ENCODE measurements around the gene NR5A1.

Gene NR5A1

DNA sequence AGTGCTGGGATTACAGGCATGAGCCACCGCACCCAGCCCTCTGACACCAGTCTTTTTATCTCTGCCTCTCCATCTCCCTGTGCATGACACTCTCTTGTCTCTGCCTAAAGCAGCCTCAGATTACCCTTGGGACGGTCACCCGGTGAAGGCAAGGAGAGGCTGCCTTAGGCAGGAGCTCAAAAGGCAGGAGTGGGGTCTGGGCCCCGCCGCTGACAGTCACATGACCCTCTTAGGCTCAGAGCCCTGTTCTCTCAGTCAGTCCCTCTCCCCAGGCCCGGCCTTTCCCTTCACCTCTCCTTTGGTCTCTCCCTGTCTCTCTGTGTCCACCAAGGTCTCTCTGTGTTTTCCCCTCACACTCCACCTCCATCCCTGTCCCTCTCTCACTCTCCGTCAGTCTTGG is 34.4 kb downstream of the NR5A1 start:
- TF ChIP-seq CTCF (IDR thresholded peaks at IDR 0.05; ENCODE audit: low read depth, low read length, poor library complexity, severe bottlenecking) (no peak), EZH2phosphoT487 (IDR thresholded peaks at IDR 0.05; ENCODE audit: borderline replicate concordance, low read length) (no peak)
- Histone ChIP-seq H3K36me3 (ENCODE audit: control insufficient read depth, low read length) (no peaks in the 10 kb centered on the region), H3F3A (ENCODE audit: control insufficient read depth, insufficient read depth) (no peaks in the 10 kb centered on the region), H3K4me1 (ENCODE audit: control insufficient read depth, low read length) (peaks cover 6% of the 10 kb centered on the region), H4K20me1 (ENCODE audit: control insufficient read depth, insufficient read depth, low read depth, low read length) (no peaks in the 10 kb centered on the region), H3K27ac (ENCODE audit: low read depth, low read length) (no peak overlapping the region), H3K4me2 (ENCODE audit: low read length) (no peak overlapping the region), H3K9me3 (ENCODE audit: control insufficient read depth, insufficient read depth, low read length) (no peaks in the 10 kb centered on the region), H3K9me2 (replicated peaks; ENCODE audit: control insufficient read depth, low read length) (no peaks in the 10 kb centered on the region), H3K27me3 (ENCODE audit: control insufficient read depth, low read length) (no peaks in the 10 kb centered on the region), H3K79me2 (ENCODE audit: control insufficient read depth, low read length) (no peaks in the 10 kb centered on the region), H3K4me3 (ENCODE audit: low read length) (no peak overlapping the region)

DNA sequence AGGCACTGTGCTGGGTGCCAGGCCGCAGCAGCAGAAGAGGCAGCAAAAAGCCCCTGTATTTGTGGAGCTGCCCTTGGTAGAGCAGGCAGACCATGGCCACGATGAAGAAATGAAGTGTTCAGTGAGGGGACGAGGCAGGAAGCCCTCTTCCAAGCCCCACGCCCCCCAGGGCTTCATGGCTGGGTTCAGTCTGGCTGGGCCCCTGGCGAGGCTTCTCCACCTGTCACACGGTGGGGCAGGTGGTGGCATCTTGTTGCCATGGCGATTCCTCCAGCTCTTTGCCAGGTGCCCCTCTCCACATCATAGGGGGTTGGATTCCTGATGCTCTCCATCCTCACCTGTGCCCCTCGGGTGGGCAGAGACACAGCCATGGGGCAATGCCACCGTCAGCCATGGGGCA is 35.4 kb downstream of the NR5A1 start:
- TF ChIP-seq EZH2phosphoT487 (IDR thresholded peaks at IDR 0.05; ENCODE audit: borderline replicate concordance, low read length) (no peak), CTCF (IDR thresholded peaks at IDR 0.05; ENCODE audit: low read depth, low read length, poor library complexity, severe bottlenecking) (no peak)
- H3F3A ChIP-seq (ENCODE audit: control insufficient read depth, insufficient read depth): no peaks in the 10 kb centered on the region
- no peaks in the 10 kb centered on the region for H4K20me1 ChIP-seq (ENCODE audit: control insufficient read depth, insufficient read depth, low read depth, low read length)
- no peaks in the 10 kb centered on the region for H3K36me3 ChIP-seq (ENCODE audit: control insufficient read depth, low read length)
- no peaks in the 10 kb centered on the region for H3K27me3 ChIP-seq (ENCODE audit: control insufficient read depth, low read length)
- H3K9me2 ChIP-seq (replicated peaks; ENCODE audit: control insufficient read depth, low read length): no peaks in the 10 kb centered on the region
- H3K79me2 ChIP-seq (ENCODE audit: control insufficient read depth, low read length): no peaks in the 10 kb centered on the region
- H3K9me3 ChIP-seq (ENCODE audit: control insufficient read depth, insufficient read depth, low read length): no peaks in the 10 kb centered on the region
- H3K4me1 ChIP-seq (ENCODE audit: control insufficient read depth, low read length): peaks cover 6% of the 10 kb centered on the region
- no peak overlapping the region for H3K27ac ChIP-seq (ENCODE audit: low read depth, low read length)
- no peak overlapping the region for H3K4me2 ChIP-seq (ENCODE audit: low read length)
- no peak overlapping the region for H3K4me3 ChIP-seq (ENCODE audit: low read length)

DNA sequence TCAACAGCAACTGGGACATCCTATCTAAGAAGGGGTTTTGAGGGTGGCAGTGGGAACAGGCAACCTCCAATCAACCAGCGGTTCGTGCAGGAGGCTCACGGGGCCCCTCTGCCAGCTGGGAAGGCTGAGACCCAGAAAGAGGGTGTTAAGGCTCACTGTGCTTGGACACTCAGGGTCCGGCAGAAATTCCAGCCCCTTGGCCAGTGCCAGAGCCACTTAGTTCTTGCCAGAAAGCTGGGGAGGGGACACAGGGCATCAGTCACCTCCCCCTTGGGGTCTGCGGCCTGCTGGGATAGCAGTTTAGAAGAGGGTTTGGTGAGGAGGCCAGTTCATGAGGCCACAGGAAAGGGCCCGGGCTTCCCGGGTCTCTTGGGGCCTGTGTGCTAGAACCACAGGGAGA is 36.5 kb downstream of the NR5A1 start:
- H3K9me3 ChIP-seq (ENCODE audit: control insufficient read depth, insufficient read depth, low read length): no peaks in the 10 kb centered on the region
- no peak overlapping the region for H3K4me3 ChIP-seq (ENCODE audit: low read length)
- no peaks in the 10 kb centered on the region for H4K20me1 ChIP-seq (ENCODE audit: control insufficient read depth, insufficient read depth, low read depth, low read length)
- H3K9me2 ChIP-seq (replicated peaks; ENCODE audit: control insufficient read depth, low read length): no peaks in the 10 kb centered on the region
- H3K36me3 ChIP-seq (ENCODE audit: control insufficient read depth, low read length): no peaks in the 10 kb centered on the region
- no peak overlapping the region for H3K4me2 ChIP-seq (ENCODE audit: low read length)
- H3K27ac ChIP-seq (ENCODE audit: low read depth, low read length): no peak overlapping the region
- H3K4me1 ChIP-seq (ENCODE audit: control insufficient read depth, low read length): no peaks in the 10 kb centered on the region; the same call in 1 of the 2 replicates
- TF ChIP-seq EZH2phosphoT487 (IDR thresholded peaks at IDR 0.05; ENCODE audit: borderline replicate concordance, low read length): no peak
- TF ChIP-seq CTCF (IDR thresholded peaks at IDR 0.05; ENCODE audit: low read depth, low read length, poor library complexity, severe bottlenecking): no peak
- no peaks in the 10 kb centered on the region for H3K27me3 ChIP-seq (ENCODE audit: control insufficient read depth, low read length)
- no peaks in the 10 kb centered on the region for H3F3A ChIP-seq (ENCODE audit: control insufficient read depth, insufficient read depth)
- no peaks in the 10 kb centered on the region for H3K79me2 ChIP-seq (ENCODE audit: control insufficient read depth, low read length)

GRCh38 chr9:124470306-124470705 is 36.9 kb downstream of the NR5A1 start:
- no peaks in the 10 kb centered on the region for H3K9me3 ChIP-seq (ENCODE audit: control insufficient read depth, insufficient read depth, low read length)
- no peak for TF ChIP-seq EZH2phosphoT487 (IDR thresholded peaks at IDR 0.05; ENCODE audit: borderline replicate concordance, low read length)
- no peak for TF ChIP-seq CTCF (IDR thresholded peaks at IDR 0.05; ENCODE audit: low read depth, low read length, poor library complexity, severe bottlenecking)

More at GRCh38 chr9:124470306-124470705, 36.9 kb downstream of the NR5A1 start:
- Histone ChIP-seq H3K27me3 (ENCODE audit: control insufficient read depth, low read length) (no peaks in the 10 kb centered on the region), H3K4me3 (ENCODE audit: low read length) (no peak overlapping the region), H3K79me2 (ENCODE audit: control insufficient read depth, low read length) (no peaks in the 10 kb centered on the region), H3F3A (ENCODE audit: control insufficient read depth, insufficient read depth) (no peaks in the 10 kb centered on the region), H3K4me1 (ENCODE audit: control insufficient read depth, low read length) (no peaks in the 10 kb centered on the region), H3K36me3 (ENCODE audit: control insufficient read depth, low read length) (no peaks in the 10 kb centered on the region), H3K9me2 (replicated peaks; ENCODE audit: control insufficient read depth, low read length) (no peaks in the 10 kb centered on the region), H3K4me2 (ENCODE audit: low read length) (no peak overlapping the region), H3K27ac (ENCODE audit: low read depth, low read length) (no peak overlapping the region), H4K20me1 (ENCODE audit: control insufficient read depth, insufficient read depth, low read depth, low read length) (no peaks in the 10 kb centered on the region)

Data from DOHH2 (cell line).